ENCODE data around the gene CTNNA2.

DNA sequence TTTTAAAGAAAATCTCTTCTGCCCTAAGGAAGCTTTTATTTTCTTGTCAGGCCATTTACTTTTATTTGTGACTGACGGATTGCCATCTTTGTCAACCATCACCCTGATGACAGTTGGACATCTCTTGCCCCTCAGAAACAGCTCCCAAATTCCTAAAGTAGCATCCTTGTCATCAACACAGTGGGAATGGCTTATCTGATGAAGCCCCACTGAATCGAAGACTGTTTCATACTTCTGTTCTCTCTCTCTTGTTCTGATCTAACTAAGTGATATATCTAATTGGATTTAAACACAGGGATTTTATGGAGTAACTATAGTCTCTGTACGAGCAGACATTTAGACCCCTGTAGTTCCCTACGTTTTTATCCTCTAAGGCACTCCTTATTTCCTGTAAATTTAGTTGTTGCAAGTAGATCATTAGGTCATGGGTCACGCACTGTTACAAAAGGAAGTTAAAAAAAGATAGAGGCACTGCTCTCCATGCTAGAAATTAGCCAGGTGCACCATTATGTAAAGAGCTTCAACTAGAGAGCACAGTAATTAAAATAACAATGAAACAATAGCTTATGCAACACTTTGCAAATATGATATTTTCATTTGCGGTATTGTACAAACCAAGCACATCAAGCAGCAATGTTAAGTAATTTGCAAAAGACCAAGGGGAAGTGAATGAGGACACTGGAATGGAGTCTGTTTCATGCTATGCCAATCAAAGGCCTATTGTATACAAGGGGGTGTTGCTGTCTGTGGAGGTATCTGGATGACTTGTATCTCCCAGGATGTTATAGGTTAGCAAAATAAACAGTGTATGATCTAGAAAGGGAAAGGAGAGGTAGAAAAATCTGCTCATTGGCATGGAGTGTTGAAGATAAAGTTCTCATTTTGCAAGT, 507.0 kb downstream of the CTNNA2 start:
- TF ChIP-seq, protein P1, sequence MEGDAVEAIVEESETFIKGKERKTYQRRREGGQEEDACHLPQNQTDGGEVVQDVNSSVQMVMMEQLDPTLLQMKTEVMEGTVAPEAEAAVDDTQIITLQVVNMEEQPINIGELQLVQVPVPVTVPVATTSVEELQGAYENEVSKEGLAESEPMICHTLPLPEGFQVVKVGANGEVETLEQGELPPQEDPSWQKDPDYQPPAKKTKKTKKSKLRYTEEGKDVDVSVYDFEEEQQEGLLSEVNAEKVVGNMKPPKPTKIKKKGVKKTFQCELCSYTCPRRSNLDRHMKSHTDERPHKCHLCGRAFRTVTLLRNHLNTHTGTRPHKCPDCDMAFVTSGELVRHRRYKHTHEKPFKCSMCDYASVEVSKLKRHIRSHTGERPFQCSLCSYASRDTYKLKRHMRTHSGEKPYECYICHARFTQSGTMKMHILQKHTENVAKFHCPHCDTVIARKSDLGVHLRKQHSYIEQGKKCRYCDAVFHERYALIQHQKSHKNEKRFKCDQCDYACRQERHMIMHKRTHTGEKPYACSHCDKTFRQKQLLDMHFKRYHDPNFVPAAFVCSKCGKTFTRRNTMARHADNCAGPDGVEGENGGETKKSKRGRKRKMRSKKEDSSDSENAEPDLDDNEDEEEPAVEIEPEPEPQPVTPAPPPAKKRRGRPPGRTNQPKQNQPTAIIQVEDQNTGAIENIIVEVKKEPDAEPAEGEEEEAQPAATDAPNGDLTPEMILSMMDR (IDR thresholded peaks at IDR 0.05): no peak
- no peak for TF ChIP-seq POLR2A (IDR thresholded peaks at IDR 0.05)

Data from uterus (tissue), 2 donors.